ENCODE results near the gene STARD8. TPM values are rescaled to one million over a fixed set of nuclear protein-coding genes. Genes with fewer than 3 reads are reported as not detected.
"Not testable (repeated sequence)": the region's sequence is repeated elsewhere in the genome, so short reads cannot be mapped to it uniquely, and the experiment has no call there.

The STARD8 gene, protein sequence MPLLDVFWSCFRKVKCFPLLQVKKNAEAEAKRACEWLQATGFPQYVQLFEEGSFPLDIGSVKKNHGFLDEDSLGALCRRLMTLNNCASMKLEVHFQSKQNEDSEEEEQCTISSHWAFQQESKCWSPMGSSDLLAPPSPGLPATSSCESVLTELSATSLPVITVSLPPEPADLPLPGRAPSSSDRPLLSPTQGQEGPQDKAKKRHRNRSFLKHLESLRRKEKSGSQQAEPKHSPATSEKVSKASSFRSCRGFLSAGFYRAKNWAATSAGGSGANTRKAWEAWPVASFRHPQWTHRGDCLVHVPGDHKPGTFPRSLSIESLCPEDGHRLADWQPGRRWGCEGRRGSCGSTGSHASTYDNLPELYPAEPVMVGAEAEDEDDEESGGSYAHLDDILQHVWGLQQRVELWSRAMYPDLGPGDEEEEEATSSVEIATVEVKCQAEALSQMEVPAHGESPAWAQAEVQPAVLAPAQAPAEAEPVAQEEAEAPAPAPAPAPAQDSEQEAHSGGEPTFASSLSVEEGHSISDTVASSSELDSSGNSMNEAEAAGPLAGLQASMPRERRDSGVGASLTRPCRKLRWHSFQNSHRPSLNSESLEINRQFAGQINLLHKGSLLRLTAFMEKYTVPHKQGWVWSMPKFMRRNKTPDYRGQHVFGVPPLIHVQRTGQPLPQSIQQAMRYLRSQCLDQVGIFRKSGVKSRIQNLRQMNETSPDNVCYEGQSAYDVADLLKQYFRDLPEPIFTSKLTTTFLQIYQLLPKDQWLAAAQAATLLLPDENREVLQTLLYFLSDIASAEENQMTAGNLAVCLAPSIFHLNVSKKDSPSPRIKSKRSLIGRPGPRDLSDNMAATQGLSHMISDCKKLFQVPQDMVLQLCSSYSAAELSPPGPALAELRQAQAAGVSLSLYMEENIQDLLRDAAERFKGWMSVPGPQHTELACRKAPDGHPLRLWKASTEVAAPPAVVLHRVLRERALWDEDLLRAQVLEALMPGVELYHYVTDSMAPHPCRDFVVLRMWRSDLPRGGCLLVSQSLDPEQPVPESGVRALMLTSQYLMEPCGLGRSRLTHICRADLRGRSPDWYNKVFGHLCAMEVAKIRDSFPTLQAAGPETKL
- 1.7 TPM for total RNA-seq

DNA sequence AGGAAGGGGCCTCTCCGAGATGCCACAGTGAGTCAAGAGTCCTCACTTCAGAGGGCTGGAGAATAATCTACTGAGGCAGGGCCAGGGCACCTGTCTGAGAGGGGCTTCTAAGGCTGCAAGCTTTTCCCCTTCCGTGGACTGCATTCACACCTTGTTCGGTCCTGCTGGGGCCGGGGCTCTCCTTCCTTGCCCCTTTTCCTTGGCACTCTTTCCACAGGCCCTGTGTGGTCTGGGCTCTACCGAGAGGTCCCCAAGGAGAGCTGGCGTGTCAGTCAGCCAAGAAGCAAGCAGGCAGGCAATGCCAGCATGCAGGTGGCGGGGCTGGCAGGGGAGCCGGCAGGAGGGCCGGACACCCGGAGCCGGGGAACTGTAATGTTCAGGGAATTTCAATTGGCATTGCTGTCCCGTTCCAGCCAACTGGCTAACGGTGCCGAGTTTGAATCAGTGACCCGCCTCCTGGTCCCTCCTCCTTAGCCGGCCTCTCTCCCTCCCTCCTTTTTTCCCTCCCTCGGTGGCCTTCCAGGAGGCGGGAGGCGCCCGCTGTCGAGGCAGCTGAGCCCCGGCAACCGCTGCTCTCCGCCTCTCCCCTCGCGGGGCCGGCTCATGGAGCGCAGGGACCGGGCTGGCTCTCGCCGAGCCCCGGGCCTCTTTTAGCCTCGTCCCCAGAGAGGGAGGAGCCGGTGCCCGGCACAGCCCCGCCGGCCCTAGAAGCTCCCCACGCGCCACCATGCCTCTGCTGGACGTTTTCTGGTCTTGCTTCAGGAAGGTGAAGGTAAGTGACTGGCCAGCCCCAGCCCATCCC lies at the start of gene STARD8:
STARD8 (plus strand) TSS at position 511 of the 802 bp plus-strand sequence; CDS start at position 728, 217 bp downstream.
- no peak for DNase-seq

DNA sequence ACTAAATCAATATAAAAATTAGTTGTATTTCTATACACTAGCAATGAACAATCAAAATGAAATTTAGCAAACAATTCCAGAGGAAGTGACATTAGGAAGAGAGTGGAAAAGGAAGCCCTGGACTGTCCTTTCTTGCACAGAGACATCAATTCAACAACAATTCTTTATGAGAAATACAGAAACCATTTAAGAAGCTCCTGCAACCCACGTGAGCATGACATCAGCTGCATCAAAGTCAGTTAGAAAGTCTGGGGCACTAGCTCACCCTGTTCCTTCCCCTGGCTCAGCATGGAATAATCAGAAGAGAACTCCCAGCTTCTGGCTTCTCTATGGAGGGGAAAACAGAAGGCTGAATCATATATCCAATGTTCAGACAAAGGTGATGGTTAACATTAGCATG lies 48.6 kb upstream of the STARD8 start:
- no peak for DNase-seq

DNA sequence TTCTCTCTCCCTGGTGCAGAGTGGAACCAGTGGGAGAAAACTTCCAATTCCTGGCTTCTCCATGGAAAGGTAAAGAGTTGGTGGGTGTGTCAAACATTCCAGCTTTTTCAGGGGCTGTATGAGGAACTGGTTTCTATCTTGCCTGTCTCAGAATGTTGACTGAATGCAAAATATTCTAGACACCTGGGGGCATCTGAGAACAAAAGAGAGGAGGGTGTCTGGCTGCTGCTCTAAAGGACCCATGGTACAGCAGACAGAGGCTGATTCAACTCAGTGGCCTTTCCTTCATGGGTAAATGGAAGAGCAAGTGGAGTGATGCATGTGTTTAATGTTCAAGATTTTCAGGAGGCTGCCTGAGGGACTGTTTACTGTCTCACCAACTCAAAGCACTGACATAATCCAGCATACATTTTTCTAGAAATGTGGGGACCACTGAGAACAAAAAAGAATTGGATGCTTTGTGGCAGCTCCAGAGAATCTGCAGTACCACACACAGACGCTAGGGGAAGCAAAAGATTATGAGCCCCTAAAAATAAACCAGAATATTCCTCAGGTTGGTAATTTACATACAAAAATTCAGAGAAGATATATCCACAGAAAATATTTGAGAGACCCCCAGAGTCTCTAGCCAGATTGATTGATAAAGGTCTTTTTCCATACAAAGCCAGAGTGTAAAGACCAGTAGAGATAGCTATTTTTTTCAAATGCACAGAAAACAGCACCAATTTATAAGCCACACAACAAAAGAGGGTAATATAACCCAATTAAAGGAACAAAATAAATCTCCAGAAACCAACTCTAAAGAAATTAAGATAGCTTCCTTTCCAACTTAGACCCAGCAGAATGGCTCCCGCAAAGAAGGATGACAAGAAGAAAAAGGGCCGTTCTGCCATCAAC lies 48.0 kb upstream of the STARD8 start:
- no peak for DNase-seq

DNA sequence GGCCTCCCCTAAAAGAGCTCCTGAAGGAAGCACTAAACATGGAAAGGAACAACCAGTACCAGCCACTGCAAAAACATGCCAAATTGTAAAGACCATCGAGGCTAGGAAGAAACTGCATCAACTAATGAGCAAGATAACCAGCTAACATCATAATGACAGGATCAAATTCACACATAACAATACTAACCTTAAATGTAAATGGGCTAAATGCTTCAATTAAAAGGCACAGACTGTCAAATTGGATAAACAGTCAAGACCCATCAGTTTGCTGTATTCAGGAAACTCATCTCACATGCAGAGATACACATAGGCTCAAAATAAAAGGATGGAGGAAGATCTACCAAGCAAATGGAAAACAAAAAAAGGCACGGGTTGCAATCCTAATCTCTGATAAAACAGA lies 43.2 kb upstream of the STARD8 start:
- not testable (repeated sequence) for DNase-seq

DNA sequence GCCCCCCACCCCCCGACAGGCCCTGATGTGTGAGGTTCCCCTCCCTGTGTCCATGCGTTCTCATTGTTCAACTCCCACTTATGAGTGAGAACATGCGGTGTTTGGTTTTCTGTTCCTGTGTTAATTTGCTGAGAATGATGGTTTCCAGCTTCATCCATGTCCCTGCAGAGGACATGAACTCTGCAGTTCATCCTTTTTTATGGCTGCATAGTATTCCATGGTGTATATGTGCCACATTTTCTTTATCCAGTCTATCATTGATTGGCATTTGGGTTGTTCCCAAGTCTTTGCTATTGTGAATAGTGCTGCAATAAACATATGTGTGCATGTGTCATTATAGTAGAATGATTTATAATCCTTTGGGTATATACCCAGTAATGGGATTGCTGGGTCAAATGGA lies 32.7 kb upstream of the STARD8 start:
- DNase-seq = not testable (repeated sequence)

DNA sequence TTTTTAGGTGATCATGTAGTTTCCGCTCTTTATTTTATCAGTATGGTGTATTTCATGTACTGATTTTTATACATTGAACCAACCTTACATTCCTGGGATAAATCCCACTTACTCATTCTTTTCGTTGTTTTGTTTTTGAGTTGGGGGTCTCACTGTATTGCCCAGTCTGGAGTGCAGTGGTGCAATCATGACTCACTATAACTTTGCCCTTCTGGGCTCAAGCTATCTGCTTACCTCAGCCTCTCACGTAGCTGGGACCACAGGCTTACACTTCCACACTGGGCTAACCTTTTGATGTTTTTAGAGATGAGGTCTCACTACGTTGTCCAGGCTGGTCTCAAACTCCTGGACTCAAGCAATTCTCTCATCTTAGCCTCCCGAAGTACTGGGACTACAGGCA lies 19.5 kb upstream of the STARD8 start:
- no peak for DNase-seq

DNA sequence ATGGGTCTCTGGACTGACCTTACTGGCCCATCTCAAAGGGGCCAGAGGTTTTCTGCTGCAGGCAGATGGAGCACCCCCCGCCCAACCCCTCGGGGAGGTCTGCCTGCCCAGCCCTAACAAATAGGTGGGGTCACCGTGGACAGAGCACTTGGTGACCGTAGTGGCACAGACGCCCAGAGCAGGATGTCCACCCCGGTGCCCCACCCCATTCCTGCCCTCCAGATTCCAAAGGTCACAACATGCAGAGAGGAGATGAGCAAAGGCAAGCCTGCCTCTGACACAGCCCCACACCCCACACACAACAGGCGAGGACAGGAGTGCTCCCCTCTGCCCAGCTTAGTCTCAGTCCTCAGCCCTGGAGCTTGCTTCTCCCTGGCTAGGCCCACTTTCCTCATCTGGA lies 17.5 kb upstream of the STARD8 start:
- DNase-seq = not testable (repeated sequence)

DNA sequence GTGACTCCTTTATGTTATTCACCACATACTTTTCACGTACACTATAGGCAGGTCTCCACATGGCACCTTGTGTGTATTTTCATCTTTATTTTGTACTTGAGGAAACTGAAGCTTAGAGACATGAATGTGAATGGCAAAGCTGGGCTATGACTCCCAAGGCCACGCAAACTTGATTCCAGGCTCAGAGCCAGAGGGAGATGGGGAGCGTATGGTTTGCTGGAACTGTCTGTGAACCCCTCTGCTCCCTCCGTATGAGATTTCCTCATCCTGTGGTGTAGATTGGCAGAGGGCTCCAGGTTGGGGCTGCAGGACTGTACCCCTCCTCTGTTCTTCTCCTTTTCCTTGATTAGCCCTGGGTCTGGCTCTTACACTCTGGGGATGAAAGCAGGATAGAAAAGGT lies 16.1 kb upstream of the STARD8 start:
- DNase-seq = no peak

DNA sequence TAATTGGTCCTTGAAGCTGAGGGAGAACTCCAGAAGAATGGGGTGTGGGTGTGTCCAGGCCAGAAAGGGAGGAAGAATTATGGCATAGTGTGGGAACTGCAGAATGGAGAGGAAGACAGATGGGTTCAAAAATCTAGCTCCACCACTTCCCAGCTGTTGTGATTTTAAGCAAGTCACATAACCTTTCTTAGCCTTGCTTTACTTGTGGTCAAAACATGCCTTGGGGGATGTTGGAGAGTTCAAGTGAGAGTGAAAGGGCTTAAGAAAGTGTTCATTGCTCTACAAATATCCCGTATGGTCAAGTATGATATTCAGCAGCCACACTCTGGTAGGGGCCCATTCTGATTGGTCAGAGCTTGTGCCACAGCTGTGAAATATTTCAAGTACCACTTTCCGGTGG lies 15.0 kb upstream of the STARD8 start:
- DNase-seq = no peak

DNA sequence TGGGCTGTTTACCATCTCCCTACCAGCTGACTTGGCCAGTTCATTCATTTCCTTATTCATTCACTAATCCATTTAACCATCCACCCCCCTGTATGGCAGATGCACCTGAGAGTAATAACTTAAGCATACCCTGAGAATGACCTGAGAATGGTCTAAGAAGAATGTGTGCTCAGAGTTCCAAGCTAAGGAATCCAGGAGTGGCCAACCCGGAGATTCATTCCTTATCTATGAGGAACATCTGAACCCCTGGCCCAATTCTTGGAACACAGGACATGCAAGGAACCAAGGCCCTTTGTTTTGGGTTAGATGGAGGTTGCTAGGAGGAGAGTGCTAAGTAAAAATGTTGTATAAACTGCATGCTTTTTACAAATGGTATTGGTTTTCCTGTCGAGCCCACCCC lies 13.5 kb upstream of the STARD8 start:
- no peak for DNase-seq

DNA sequence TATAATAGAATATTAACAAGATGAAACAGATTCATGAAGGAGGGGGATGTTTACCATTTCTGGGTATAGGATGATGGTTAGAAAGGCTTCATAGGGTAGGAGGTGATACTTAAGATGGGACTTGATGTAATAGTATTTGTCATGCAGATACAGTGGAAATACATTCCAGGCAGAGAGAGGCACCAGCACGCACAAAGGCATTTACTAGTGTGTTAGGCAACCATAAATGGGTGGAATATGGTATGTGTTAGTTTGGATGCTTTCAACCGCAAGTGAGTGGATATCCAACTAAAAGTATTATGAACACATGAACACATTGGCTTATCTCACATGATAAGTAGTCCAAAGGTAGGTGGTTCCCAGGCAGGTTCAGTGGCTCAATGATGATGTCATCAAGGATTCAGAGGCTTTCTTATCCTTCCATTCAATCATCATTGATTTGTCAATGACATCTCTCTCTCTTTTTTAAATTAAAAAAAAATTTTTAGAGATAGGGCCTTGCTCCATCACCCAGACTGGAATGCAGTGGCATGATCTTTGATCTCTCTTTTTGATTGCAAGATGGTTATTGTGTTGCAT lies 12.7 kb upstream of the STARD8 start:
- DNase-seq = no peak

DNA sequence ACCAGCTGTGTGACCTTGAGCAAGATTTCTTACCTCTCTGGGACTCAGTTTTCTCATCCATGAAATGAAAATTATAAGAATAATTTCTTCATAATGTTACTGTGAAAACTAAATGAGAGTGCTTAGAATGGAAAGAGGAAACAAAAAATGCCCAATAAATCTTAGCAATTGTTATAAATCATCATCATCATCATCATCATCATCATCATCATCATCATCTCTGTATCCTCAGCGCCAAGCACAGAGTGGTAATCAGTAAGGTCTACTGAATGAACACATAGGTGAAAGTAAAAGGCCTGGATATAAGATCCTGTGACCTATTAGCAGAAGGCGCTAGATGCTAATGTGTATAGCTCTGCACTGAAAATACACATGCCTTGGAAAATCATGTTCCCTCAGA lies 6.8 kb upstream of the STARD8 start:
- DNase-seq = no peak

DNA sequence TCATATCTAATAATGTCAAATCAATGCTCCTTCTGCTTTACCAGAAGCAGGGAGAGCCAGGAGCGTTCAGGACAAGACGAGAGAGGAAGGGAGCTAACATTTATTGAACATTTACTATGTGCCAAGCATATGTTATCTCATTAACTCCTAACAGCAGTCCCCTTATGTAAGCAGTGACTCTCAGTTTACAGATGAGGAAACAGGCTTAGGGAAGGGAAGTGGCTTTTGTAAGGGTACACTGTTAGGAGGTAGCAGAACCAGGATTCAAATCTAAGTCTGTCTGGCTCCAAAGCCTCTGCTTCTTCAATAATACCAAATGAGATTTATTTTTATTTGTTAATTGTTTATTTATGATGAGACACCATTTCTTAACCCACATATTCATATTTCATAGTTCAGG lies 2.6 kb upstream of the STARD8 start:
- DNase-seq = no peak

DNA sequence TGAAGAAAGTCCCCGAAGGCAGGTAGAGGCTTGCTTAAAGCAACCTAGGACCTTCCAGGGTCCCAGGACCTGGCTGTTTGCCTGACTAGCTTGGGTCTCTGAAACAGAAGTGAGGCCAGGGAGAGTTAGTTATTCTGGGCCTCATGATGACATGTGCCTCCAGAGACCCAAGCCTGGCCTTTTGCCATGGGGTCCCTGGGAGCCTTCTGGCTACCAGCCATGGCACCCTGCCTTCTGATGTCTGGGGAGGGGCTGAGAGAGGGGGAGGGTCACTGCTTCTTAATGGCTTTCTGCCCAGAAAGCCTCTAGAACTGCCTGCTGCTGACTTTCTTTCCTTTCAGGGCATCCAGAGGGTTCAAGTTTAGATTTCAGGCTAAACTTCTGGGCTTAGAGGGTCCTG lies 1.0 kb upstream of the STARD8 start:
- no peak for DNase-seq

DNA sequence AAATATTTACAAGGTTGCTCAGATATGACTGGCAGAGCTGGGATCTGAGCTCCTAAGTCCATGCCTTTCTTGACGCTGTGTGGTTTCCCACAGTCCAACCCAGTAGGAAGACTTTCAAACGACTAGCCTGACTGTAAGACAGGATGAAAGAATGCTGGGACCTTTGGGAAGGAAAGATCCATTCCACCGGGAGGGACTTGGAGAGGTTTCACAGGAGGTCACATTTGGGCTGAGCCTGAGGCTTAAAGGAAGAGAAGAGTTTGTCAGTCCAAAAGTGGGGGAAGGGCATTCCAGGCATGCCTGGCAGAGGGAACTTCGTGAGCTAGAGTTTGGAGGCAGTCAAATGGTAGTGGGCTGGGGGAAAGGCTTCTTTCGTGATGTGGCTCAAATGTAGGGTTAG lies 1.5 kb downstream of the STARD8 start:
- no peak for DNase-seq

DNA sequence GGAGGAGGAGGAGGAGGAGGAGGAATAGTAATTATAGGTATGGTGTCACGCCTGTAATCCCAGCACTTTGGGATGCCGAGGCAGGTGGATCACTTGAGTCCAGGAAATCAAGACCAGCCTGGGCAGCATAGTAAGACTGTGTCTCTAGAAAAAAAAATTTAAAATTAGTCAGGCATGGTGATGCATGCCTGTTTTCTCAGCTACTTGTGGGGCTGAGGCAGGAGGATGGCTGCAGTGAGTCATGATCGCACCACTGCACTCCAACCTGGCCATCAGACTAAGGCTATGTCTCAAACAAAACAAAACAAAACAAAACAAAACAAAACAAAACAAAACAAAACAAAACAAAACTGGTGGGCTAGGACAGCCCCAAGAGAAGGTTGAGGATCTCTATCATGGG lies 3.0 kb downstream of the STARD8 start:
- DNase-seq = no peak

DNA sequence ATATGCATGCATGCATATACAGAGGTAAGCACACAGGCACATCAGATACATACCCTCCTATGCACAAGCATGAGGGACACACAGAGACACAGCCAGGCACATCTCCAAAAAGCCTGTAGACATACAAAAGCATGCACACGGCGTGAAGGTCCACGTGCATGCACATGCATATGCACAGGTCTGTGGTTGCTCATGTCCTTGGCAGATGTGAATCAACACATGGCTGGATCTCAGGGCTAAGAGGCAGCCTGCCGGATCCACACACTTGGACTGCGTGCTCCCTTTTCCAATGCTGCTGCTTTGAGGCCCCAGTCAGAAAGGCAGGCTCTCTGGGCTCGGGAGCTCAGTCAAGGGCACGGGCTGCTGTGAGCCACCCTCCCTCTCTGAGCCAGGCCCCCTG lies 3.6 kb downstream of the STARD8 start:
- no peak for DNase-seq

DNA sequence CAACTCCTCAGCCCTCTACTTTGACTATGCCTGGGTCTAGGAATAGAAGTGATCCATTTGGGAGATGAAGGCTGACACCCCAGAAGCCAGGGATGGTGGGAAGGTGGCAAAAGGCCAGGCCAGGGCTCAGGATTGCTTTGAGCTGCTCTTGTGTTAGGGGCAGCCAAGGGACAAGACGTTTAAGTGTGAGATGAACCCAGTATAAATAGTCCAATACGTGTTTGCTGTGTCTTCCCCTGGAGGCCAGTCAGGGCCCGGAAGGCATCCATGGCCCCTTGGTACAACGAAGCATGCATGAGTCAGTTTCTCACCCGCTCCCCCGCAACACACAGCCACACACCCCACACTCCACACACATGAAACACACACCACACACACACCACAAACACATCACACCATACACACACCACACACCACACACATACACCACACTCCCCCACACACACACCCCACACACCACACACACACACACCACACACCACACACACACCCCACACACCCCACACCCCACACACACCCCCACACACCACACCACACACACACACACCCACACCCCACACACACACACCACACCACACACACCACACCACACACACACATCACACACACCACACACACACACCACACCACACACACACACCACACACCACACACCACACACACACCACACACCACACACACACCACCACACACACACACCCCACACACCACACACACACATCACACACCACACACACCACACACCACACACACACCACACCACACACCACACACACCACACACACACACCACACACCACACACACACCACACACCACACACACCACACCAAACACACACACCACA lies 5.1 kb downstream of the STARD8 start:
- DNase-seq = no peak

DNA sequence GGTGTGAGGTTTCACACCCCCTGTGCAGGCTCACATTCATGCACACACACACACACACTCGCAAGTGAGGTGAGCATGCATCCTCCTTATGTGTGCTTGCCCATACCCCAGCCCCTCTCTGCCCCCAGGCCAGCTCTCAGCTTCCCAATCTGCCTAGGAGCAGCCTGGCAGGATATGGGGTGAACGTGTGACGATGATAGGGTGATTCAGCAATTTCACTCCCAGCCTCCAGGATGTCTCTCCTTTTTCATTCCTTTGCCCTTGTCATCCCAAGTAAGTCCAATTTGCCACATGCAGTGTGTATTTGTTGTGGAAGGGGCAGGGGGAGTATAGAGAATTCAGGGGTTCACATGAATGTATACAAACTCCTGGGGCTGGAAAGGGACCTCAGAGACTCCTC lies 7.2 kb downstream of the STARD8 start:
- DNase-seq = no peak

DNA sequence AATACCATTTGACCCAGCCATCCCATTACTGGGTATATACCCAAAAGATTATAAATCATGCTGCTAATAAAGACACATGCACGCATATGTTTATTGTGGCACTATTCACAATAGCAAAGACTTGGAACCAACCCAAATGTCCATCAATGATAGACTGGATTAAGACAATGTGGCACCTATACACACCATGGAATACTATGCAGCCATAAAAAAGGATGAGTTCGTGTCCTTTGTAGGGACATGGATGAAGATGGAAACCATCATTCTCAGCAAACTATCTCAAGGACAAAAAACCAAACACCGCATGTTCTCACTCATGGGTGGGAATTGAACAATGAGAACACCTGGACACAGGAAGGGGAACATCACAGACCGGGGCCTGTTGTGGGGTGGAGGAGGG lies 9.0 kb downstream of the STARD8 start:
- DNase-seq = not testable (repeated sequence)

Measured in occipital lobe (tissue), 2 donors.